Endothelial cell of umbilical vein (primary cell): ENCODE results near the gene PIGV. TPM values are rescaled to one million over a fixed set of nuclear protein-coding genes. Genes with fewer than 3 reads are reported as not detected.

Source experiments
- BruUV-seq: library from RNA; stranded (reverse); fragments of 400-500 nt; replicated peaks from 2 replicates; lab custom pipeline; 2021; lab: Mats Ljungman, UMichigan
- CTCF ChIA-PET: fragments of 300-600, 350-600 bp; sonication (Branson Sonifier 250); formaldehyde crosslinking; loops from one replicate; lab custom pipeline; 2021; ENCODE audit warnings: antibody characterized with exemption, inconsistent platforms; lab: Charles Lee
- POLR2A ChIA-PET: fragments of 300-600, 350-600 bp; sonication (Branson Sonifier 250); formaldehyde crosslinking; loops from one replicate; lab custom pipeline; 2021; ENCODE audit warnings: antibody characterized with exemption, inconsistent platforms; lab: Charles Lee
- DNase-seq: peaks from one replicate; pipeline ENCODE4 v3.0.0-alpha.2; 2011; ENCODE audit warnings: low read depth, low spot score
- FAIRE-seq: peaks from 2 replicates; lab custom pipeline; 2011; peaks lifted over from hg19 to GRCh38; lab: Jason Lieb, UNC
- H2AFZ ChIP-seq: 2 replicates; pipeline ENCODE4 v1.6.0; 2012; ENCODE audit warnings: low read depth, low read length, control low read depth, inconsistent platforms
- H3K27ac ChIP-seq: 2 replicates; pipeline ENCODE4 v1.5.1; 2011; ENCODE audit warnings: low read depth, mild to moderate bottlenecking, control low read depth, low read length, moderate library complexity; ENCODE audit not compliant: insufficient read depth
- H3K27me3 ChIP-seq, 2 experiments: 2 replicates each; pipeline versions ENCODE4 v1.6.0 to v1.6.1; 2011; ENCODE audit warnings: low read length in 2 of 2, mixed read lengths in 1 of 2; ENCODE audit not compliant: control insufficient read depth in 2 of 2, insufficient read depth in 2 of 2
- H3K36me3 ChIP-seq, 2 experiments: 2 replicates in 1 of 2; 3 replicates in 1 of 2; pipeline ENCODE4 v1.5.1; 2011; ENCODE audit warnings: low read length in 2 of 2, mild to moderate bottlenecking in 1 of 2, moderate library complexity in 1 of 2; ENCODE audit not compliant: control insufficient read depth in 2 of 2, insufficient read depth in 2 of 2; ENCODE audit errors: extremely low read depth in 1 of 2
- H3K4me1 ChIP-seq: 3 replicates; pipeline ENCODE4 v1.5.1; 2011; ENCODE audit warnings: mild to moderate bottlenecking, low read length; ENCODE audit not compliant: control insufficient read depth, insufficient read depth; ENCODE audit errors: extremely low read depth
- H3K4me2 ChIP-seq: 2 replicates; pipeline ENCODE4 v1.6.1; 2011; ENCODE audit warnings: low read length, control low read depth, mixed read lengths; ENCODE audit not compliant: insufficient read depth
- H3K4me3 ChIP-seq, 3 experiments: fragments of 200-600 bp in 1 of 3; sonication (generic), shearing (Covaris generic) in 1 of 3; replicated peaks in 1 of 3; 2 replicates each; pipeline ENCODE4 v1.5.1; 2011 to 2016; ENCODE audit warnings: control low read depth in 3 of 3, low read length in 3 of 3, mild to moderate bottlenecking in 2 of 3, inconsistent platforms in 1 of 3, low read depth in 1 of 3, moderate library complexity in 1 of 3; ENCODE audit not compliant: insufficient read depth in 1 of 3
- H3K79me2 ChIP-seq: 2 replicates; pipeline ENCODE4 v1.6.0; 2012; ENCODE audit warnings: low read length, inconsistent platforms; ENCODE audit not compliant: control insufficient read depth, insufficient read depth
- H3K9ac ChIP-seq: replicated peaks from 2 replicates; pipeline ENCODE3; 2011; ENCODE audit warnings: low read length, control low read depth; ENCODE audit not compliant: insufficient read depth; ENCODE audit errors: extremely low read depth
- H3K9me1 ChIP-seq: replicated peaks from 3 replicates; pipeline ENCODE4 v1.6.0; 2011; ENCODE audit warnings: mild to moderate bottlenecking, low read length; ENCODE audit not compliant: control insufficient read depth, insufficient read depth; ENCODE audit errors: extremely low read depth
- H3K9me3 ChIP-seq: replicated peaks from 2 replicates; pipeline ENCODE4 v1.5.1; 2012; ENCODE audit warnings: low read length, inconsistent platforms; ENCODE audit not compliant: control insufficient read depth, insufficient read depth
- H4K20me1 ChIP-seq: replicated peaks from 2 replicates; pipeline ENCODE3; 2011; ENCODE audit warnings: mild to moderate bottlenecking, low read length; ENCODE audit not compliant: control insufficient read depth, insufficient read depth; ENCODE audit errors: extremely low read depth
- CTCF ChIP-seq, 2 donors: IDR thresholded peaks; 1 replicate in 1 of 2; 2 replicates in 1 of 2; pipeline ENCODE4 v1.5.1; 2011; ENCODE audit warnings: low read length in 2 of 2, mild to moderate bottlenecking in 2 of 2, moderate library complexity in 2 of 2, control low read depth in 1 of 2, inconsistent platforms in 1 of 2, low read depth in 1 of 2; ENCODE audit not compliant: insufficient read depth in 1 of 2; ENCODE audit errors: extremely low read depth in 1 of 2
- EZH2 ChIP-seq: IDR thresholded peaks from 2 replicates; pipeline ENCODE4 v1.6.1; 2012; ENCODE audit warnings: borderline replicate concordance, low read depth, mild to moderate bottlenecking, moderate library complexity, low read length, inconsistent platforms; ENCODE audit not compliant: severe bottlenecking
- GATA2 ChIP-seq: IDR thresholded peaks from 2 replicates; pipeline ENCODE4 v1.7.0; 2011; ENCODE audit warnings: low read depth, mild to moderate bottlenecking, moderate library complexity, mixed read lengths, low read length; ENCODE audit not compliant: insufficient read length, insufficient read depth
- JUN ChIP-seq: IDR thresholded peaks from 2 replicates; pipeline ENCODE4 v1.6.1; 2011; ENCODE audit warnings: borderline replicate concordance, low read depth; ENCODE audit not compliant: insufficient read length, insufficient read depth
- MAX ChIP-seq: IDR thresholded peaks from 2 replicates; pipeline ENCODE4 v1.6.1; 2011; ENCODE audit not compliant: insufficient read depth, insufficient read length
- MYC ChIP-seq: IDR thresholded peaks from one replicate; pipeline ENCODE4 v1.6.1; 2011; ENCODE audit warnings: mild to moderate bottlenecking, low read depth, low read length
- POLR2AphosphoS5 ChIP-seq: IDR thresholded peaks from 2 replicates; pipeline ENCODE4 v1.6.1; 2012; ENCODE audit warnings: low read depth, mild to moderate bottlenecking, control low read depth, low read length, moderate library complexity; ENCODE audit not compliant: insufficient read depth
- dilution Hi-C: fragments of 300-500 bp; cut with MboI; formaldehyde crosslinking; loops from one replicate; pipeline ENCODE4 v1.15.0; 2019; ENCODE audit warnings: low sequenced_read_pairs; ENCODE audit not compliant: extremely low pct_ligation_motif_present
- intact Hi-C: fragments of 100-400 bp; cut with micrococcal nuclease; formaldehyde crosslinking; loops from one replicate; pipeline ENCODE4 v1.10.0; 2022
- polyA plus RNA-seq, 4 experiments: library from polyadenylated mRNA; depleted of rRNA in 3 of 4; stranded (reverse) in 3 of 4; unstranded in 1 of 4; fragments of >200 nt; gene quantifications; 2 replicates each; pipeline versions ENCODE4 v1.2.1 to v1.2.3, GENCODE V29; 2011 to 2012; ENCODE audit warnings: missing spikeins in 1 of 4
- total RNA-seq: library from RNA; stranded (reverse); gene quantifications from 2 replicates; pipeline ENCODE4 v1.2.3, GENCODE V29; 2021

PIGV gene
- total and polyA plus RNA-seq, 2 donors (not counting 3 experiments of a cell fraction or from before 2014, with no cell fraction given): 7.5 to 11.9 TPM

- Histone ChIP-seq H3K4me2 (no peak overlapping the region), H3K27me3 (no peaks in the 10 kb centered on the region), H3K9ac (no peak overlapping the region), H4K20me1 (no peaks in the 10 kb centered on the region), H3K4me3 (no peak overlapping the region), H3K79me2 (peaks cover 4% of the 10 kb centered on the region), H2AFZ (no peak overlapping the region), H3K4me1 (peaks cover 24% of the 10 kb centered on the region), H3K9me1 (no peaks in the 10 kb centered on the region), H3K9me3 (no peaks in the 10 kb centered on the region), H3K36me3 (peaks cover 21 to 27% of the 10 kb centered on the region in 2 experiments), H3K27ac (no peak overlapping the region)
- FAIRE-seq (no peak), DNase-seq (no peak)
- BruUV-seq: TSS peak; percentile 20
- intact Hi-C loops: no loop called here
- no peak for TF ChIP-seq EZH2
- no peak for TF ChIP-seq POLR2AphosphoS5
- no peak for TF ChIP-seq JUN
- no peak for TF ChIP-seq MYC
- POLR2A ChIA-PET: no interaction called here
- dilution Hi-C loops: no loop called here
- CTCF ChIA-PET: no interaction called here
Measured at GRCh38 chr1:26781206-26781825, 6.4 kb upstream of the PIGV start.

GRCh38 chr1:26782521-26783212 is 5.1 kb upstream of the PIGV start:
- FAIRE-seq: no peak
- Histone ChIP-seq H3K4me1 (peaks cover 37% of the 10 kb centered on the region), H3K36me3 (peaks cover 13 to 27% of the 10 kb centered on the region in 2 experiments), H3K79me2 (peaks cover 4% of the 10 kb centered on the region), H3K9me3 (no peaks in the 10 kb centered on the region), H3K9ac (no peak overlapping the region), H3K4me2 (no peak overlapping the region), H2AFZ (no peak overlapping the region), H3K4me3 (no peak overlapping the region), H3K27me3 (no peaks in the 10 kb centered on the region), H4K20me1 (no peaks in the 10 kb centered on the region), H3K9me1 (no peaks in the 10 kb centered on the region), H3K27ac (no peak overlapping the region)
- no peak for TF ChIP-seq MAX
- TF ChIP-seq GATA2: no peak
- no peak for TF ChIP-seq EZH2
- TF ChIP-seq JUN: no peak
- TF ChIP-seq CTCF (IDR thresholded peaks at IDR 0.05; ENCODE audit: extremely low read depth in 1 of 2, insufficient read depth in 1 of 2, low read depth in 1 of 2, low read length in 2 of 2): no peak
- dilution Hi-C loops: no loop called here
- no peak for DNase-seq
- no TSS peak for BruUV-seq
- intact Hi-C loops: no loop called here
- ChIA-PET CTCF (interaction anchor here (1.4 kb wide), 1 partner anchor 65 kb away, joined by 3 read pairs; no protein-coding TSS in a partner anchor), POLR2A (no interaction called here)
